Panc1 (cell line): ENCODE results near the gene TMEM38A.

Experiments
- CTCF ChIP-seq: fragments of 450-650 bp; IDR thresholded peaks from 2 replicates; pipeline ENCODE4 v1.5.1; 2017; ENCODE audit warnings: mild to moderate bottlenecking
- POLR2AphosphoS5 ChIP-seq: IDR thresholded peaks from 2 replicates; pipeline ENCODE4 v1.6.1; 2012; ENCODE audit warnings: mild to moderate bottlenecking, low read depth, low read length, moderate library complexity

- TF ChIP-seq CTCF (no peak), POLR2AphosphoS5 (no peak)
These were observed 46.0 kb upstream of the TMEM38A start for GRCh38 chr19:16614941-16615340.
